ENCODE data around the gene CCDC18. TPM values are rescaled to one million over a fixed set of nuclear protein-coding genes. Genes with fewer than 3 reads are reported as not detected.

The CCDC18 gene
- total RNA-seq, 4 donors from 2014 or later: 0.81 to 4.7 (median 2.4) TPM

DNA sequence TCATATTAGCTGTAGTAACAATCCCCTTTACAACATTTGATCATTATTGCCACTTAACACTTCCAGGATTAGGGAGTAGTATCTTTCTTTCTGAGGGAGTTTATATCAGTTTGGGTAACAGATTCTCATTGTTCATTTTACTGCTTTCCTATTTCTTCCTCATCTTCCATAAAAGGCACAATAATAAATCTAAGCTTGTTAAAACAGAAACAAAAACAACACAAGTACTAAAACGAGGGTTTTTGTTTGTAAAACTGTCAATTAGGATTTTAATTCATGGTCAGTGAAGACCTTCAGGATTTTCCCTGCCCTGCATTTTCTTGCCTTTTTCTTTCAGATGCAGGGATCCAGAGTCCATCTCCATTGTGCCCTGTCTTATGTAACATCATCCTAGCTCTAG is 29.8 kb upstream of the CCDC18 start:
- Histone ChIP-seq H3K4me3 (no peak overlapping the region), H3K9me3 (no peaks in the 10 kb centered on the region), H3K4me1 (peaks cover 0 to 24% (median 0%) of the 10 kb centered on the region in 3 donors), H3K27me3 (no peaks in the 10 kb centered on the region), H3K27ac (no peak overlapping the region), H3K36me3 (peaks cover 0 to 67% of the 10 kb centered on the region in 2 donors)
- WGBS, 2 donors (ENCODE audit: low coverage in 1 of 2): 19 to 21% methylated on average over 1 of the region's 1 CpG
- ATAC-seq: no peak
- no peak for TF ChIP-seq POLR2AphosphoS5 (IDR thresholded peaks at IDR 0.05)
- TF ChIP-seq, protein P1, sequence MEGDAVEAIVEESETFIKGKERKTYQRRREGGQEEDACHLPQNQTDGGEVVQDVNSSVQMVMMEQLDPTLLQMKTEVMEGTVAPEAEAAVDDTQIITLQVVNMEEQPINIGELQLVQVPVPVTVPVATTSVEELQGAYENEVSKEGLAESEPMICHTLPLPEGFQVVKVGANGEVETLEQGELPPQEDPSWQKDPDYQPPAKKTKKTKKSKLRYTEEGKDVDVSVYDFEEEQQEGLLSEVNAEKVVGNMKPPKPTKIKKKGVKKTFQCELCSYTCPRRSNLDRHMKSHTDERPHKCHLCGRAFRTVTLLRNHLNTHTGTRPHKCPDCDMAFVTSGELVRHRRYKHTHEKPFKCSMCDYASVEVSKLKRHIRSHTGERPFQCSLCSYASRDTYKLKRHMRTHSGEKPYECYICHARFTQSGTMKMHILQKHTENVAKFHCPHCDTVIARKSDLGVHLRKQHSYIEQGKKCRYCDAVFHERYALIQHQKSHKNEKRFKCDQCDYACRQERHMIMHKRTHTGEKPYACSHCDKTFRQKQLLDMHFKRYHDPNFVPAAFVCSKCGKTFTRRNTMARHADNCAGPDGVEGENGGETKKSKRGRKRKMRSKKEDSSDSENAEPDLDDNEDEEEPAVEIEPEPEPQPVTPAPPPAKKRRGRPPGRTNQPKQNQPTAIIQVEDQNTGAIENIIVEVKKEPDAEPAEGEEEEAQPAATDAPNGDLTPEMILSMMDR (IDR thresholded peaks at IDR 0.05): no peak
- no peak for TF ChIP-seq EP300 (IDR thresholded peaks at IDR 0.05)
- TF ChIP-seq POLR2A (IDR thresholded peaks at IDR 0.05): no peak

DNA sequence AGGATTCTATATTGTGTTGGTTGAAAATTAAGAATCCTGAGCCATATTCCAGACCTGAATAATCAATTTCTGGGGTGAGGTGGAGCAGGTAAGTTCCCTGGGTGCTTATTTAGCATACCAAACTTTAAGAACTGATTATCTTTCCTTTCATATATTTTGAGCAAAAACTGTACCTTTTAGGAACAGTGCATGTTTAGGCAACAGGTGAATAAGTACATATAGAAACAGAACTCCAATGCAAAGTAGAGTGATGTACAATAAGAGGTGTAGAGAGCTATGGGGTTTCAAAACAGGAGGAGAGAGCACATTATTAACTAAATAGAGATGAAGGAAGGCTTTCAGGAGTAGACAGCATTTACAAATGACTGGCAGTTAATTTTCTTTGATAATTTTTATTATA is 29.1 kb upstream of the CCDC18 start:
- no peak for TF ChIP-seq POLR2A (IDR thresholded peaks at IDR 0.05)
- no peak for TF ChIP-seq POLR2AphosphoS5 (IDR thresholded peaks at IDR 0.05)
- TF ChIP-seq, protein P1 (IDR thresholded peaks at IDR 0.05): no peak
- no peak for TF ChIP-seq EP300 (IDR thresholded peaks at IDR 0.05)
- no peaks in the 10 kb centered on the region for H3K9me3 ChIP-seq
- H3K4me3 ChIP-seq: no peak overlapping the region
- no peak for ATAC-seq
- H3K27me3 ChIP-seq: no peaks in the 10 kb centered on the region
- H3K27ac ChIP-seq: no peak overlapping the region
- peaks cover 0 to 22% (median 0%) of the 10 kb centered on the region in 3 donors for H3K4me1 ChIP-seq
- peaks cover 0 to 74% of the 10 kb centered on the region in 2 donors for H3K36me3 ChIP-seq

- WGBS, 2 donors (ENCODE audit: low coverage in 1 of 2): 83 to 88% methylated on average over 2 of the region's 2 CpGs
- no peak overlapping the region for H3K4me3 ChIP-seq
- H3K27me3 ChIP-seq: no peaks in the 10 kb centered on the region
- no peak for TF ChIP-seq POLR2AphosphoS5 (IDR thresholded peaks at IDR 0.05)
- TF ChIP-seq POLR2A (IDR thresholded peaks at IDR 0.05): no peak
- TF ChIP-seq, protein P1 (IDR thresholded peaks at IDR 0.05): no peak
- no peak for TF ChIP-seq EP300 (IDR thresholded peaks at IDR 0.05)
- peaks cover 0 to 16% (median 0%) of the 10 kb centered on the region in 3 donors for H3K4me1 ChIP-seq
- H3K9me3 ChIP-seq: no peaks in the 10 kb centered on the region
- H3K27ac ChIP-seq: no peak overlapping the region
- no peak for ATAC-seq
- peaks cover 0 to 86% of the 10 kb centered on the region in 2 donors for H3K36me3 ChIP-seq
Observed at GRCh38 chr1:93152835-93153234, 27.7 kb upstream of the CCDC18 start.

DNA sequence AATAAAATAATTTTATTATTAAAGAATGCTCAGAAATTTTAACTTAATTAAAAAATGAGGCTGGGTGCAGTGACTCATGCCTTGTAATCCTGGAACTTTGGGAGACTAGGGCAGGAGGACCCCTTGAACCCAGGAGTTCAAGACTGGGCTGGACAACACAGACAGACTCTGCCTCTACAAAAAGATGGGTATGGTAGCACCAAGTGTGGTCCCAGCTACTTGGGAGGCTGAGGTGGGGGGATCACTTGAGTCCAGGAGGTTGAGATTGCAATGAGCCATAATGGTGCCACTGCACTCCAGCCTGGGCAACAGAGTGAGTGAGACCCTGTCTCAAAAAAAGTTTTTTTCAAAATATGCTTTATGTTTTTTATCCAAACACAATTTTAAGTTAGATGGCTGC is 25.6 kb upstream of the CCDC18 start:
- H3K4me1 ChIP-seq: peaks cover 0 to 9% (median 0%) of the 10 kb centered on the region in 3 donors
- TF ChIP-seq POLR2A (IDR thresholded peaks at IDR 0.05) (no peak), POLR2AphosphoS5 (IDR thresholded peaks at IDR 0.05) (no peak)
- TF ChIP-seq, protein P1 (IDR thresholded peaks at IDR 0.05): no peak
- peaks cover 0 to 86% of the 10 kb centered on the region in 2 donors for H3K36me3 ChIP-seq
- H3K4me3 ChIP-seq: no peak overlapping the region
- no peak overlapping the region for H3K27ac ChIP-seq
- H3K9me3 ChIP-seq: no peaks in the 10 kb centered on the region
- H3K27me3 ChIP-seq: no peaks in the 10 kb centered on the region
- ATAC-seq: no peak

DNA sequence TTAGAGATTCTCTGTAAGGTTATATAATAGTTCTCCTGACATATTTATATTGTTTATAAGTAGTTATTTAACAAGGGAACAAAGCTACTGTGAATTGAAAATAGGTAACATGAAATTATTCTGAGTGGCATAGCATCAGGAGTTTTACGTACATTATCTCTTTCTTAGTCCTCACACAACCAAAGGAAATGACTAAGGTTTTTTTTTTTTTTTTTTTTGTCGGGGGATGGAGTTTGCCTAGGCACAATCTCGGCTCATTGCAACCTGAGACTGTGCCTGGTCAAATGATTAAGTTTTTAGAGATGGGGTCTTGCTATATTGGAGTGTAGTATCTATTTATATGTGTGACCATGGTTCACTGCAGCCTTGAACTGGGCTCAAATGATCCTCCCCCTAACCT is 25.2 kb upstream of the CCDC18 start:
- Histone ChIP-seq H3K27me3 (no peaks in the 10 kb centered on the region), H3K4me3 (no peak overlapping the region), H3K4me1 (peaks cover 0 to 9% (median 0%) of the 10 kb centered on the region in 3 donors), H3K27ac (no peak overlapping the region), H3K36me3 (peaks cover 0 to 83% of the 10 kb centered on the region in 2 donors), H3K9me3 (no peaks in the 10 kb centered on the region)
- ATAC-seq: no peak
- TF ChIP-seq, protein P1 (IDR thresholded peaks at IDR 0.05): no peak
- TF ChIP-seq EP300 (IDR thresholded peaks at IDR 0.05) (no peak), POLR2AphosphoS5 (IDR thresholded peaks at IDR 0.05) (no peak), POLR2A (IDR thresholded peaks at IDR 0.05) (no peak)
- WGBS, 2 donors (ENCODE audit: low coverage in 1 of 2): 60 to 62% methylated on average over 3 of the region's 3 CpGs
